ENCODE results near the gene TSEN2.
"Not testable (repeated sequence)": the region's sequence is repeated elsewhere in the genome, so short reads cannot be mapped to it uniquely, and the experiment has no call there.

Gene TSEN2

DNA sequence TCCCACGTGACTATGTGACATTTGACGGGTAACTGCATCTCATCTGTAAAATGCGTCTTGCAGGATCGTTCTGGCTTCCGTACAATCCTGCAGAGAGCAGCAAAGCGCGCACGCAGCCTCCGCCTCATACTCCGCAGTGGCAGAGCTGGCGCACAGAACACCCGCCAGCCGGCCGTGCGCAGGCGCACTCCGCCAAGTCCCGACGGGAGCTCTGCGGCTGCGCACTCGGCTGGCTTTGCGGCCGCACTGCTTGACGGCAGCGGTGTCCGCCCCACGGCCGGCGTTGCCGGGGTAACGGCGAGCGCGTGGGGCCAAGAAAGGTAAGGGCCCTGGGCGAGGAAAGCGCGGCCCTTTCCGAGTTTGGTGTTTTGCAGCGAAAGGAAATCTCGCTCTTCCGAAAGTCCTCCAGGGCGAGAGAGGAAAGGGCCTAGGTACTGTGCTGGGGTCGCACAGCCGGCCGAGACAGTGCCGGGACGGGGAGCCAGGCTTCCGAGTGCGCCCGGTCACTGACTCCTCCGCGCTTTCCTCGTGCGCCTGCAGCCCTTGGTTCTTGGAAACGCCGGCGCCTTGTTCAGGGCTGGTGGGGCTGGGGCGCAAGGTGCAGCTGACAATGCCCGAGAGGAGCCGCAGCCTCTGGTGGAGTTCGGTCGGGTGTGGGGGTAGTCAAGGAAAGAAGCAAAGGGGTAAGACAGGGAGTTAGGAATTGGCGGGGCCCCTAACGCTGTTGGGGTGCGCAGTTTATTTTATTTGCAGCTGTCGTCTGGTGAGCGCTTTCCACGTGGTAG, at the start of gene TSEN2:
TSS of gene TSEN2 (plus strand) at position 283 of the 785 bp plus-strand sequence. CDS start 5,321 bp downstream, outside the sequence.
- DNase-seq, result peak; percentile 94 to 98 (median 96)

- no peak for DNase-seq
Observed at GRCh38 chr3:12436514-12437220, 47.6 kb upstream of the TSEN2 start.

- DNase-seq, result no peak
Observed at GRCh38 chr3:12437221-12437605, 47.1 kb upstream of the TSEN2 start.

DNA sequence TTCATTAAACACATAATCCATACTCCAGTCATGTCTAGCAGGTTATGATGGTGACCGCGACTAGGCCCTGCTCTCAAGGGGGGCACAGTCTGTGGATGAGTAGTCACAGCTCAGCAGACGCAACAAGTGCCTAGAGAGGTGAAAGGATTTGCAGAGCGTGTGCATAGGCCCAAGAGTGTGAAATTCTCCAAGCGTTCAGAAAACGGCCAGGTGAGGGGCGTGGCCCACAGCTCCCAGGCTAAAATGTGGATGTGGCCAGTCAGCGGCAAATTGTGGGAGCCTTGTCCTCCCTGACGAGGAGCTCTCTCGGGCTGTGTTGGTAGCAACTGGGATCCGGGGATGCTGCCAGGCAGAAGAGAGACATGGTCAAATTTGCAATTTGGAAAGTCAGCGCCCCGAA, 46.4 kb upstream of the TSEN2 start:
- DNase-seq, result no peak

DNA sequence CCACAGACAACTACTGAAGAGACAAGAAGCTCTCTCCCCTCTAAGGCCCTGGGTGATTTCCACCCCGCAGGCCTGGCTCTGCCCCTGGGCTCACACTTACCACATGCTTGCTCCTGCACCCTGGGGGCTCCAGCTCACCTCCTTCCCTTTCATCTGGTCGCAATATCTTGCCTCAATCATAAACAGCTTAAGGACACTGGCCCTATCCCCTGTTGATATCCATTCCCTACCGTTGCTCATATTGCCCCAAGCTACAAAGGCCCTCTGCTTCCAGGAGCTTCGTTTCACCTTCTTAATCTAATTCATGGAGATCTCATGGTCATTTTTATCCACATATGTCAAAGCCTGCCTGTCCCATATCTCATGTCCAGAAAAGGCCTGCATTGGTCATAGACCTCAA, 46.0 kb upstream of the TSEN2 start:
- DNase-seq, result no peak

GRCh38 chr3:12439161-12439940, 44.9 kb upstream of the TSEN2 start:
- DNase-seq, result no peak

GRCh38 chr3:12440927-12441714, 43.2 kb upstream of the TSEN2 start:
- DNase-seq, result no peak

DNA sequence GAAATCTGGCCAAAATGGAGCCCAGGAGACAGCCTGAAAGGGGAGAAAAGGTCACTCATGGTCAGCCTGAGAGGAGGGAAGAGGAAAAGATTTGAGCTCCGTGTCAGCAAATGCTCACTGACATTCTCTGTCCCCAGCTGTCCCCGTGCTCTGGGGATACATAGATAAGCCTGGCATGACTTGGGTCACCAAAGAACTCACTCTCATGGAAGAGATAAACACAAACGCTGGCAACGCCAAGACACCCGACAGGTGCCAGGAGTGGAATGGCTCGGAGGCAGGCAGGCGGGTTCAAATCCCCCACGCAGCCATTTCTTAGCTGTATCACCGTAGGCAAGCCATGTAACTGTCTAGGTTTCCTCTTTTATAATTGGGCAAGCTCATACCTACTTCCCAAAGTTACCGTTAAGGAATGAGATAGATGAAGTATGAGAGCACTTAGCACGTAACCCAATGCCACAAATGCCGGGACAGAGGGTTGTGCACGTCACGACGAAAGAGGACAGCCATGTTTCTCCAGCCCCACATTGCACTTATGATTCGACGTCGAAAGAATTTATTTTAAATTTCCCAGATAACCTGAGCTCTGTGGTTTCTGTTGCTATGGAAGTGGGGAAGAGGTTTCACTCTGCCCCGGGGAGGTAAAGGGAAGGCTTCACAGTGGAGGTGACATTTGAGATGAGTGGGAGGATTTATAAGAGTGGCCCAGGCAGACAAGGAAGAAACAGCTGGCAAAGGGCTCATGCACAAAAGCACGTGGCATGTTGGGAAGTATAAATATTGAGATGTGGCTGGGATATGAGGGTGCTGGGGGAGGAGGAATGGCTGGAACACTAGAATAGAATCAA, 41.4 kb upstream of the TSEN2 start:
- no peak for DNase-seq

GRCh38 chr3:12443781-12444522, 40.3 kb upstream of the TSEN2 start:
- no peak for DNase-seq

- no peak for DNase-seq
Observed at GRCh38 chr3:12444582-12445471, 39.5 kb upstream of the TSEN2 start.

- DNase-seq, result no peak
Observed at GRCh38 chr3:12445523-12446240, 38.6 kb upstream of the TSEN2 start.

DNA sequence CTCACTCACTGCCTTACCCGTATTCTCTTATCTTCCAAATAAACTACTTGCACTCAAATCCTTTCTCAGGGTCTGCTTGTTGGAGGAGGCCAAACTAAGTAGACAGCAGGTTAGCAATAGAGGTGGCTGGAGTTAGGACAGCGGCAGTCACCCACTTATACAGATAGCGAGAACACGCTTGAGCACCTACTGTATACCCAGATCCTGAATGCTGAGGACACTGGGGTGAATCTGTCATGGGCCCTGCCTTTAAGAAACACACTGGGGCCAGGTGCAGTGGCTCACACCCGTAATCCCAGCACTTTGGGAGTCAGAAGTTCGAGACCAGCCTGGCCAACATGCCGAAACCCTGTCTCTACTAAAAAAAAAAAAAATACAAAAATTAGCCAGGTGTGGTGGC, 38.0 kb upstream of the TSEN2 start:
- DNase-seq, result no peak

GRCh38 chr3:12447075-12447474, 37.2 kb upstream of the TSEN2 start:
- no peak for DNase-seq

GRCh38 chr3:12448404-12449202, 35.7 kb upstream of the TSEN2 start:
- DNase-seq, result not testable (repeated sequence)

DNA sequence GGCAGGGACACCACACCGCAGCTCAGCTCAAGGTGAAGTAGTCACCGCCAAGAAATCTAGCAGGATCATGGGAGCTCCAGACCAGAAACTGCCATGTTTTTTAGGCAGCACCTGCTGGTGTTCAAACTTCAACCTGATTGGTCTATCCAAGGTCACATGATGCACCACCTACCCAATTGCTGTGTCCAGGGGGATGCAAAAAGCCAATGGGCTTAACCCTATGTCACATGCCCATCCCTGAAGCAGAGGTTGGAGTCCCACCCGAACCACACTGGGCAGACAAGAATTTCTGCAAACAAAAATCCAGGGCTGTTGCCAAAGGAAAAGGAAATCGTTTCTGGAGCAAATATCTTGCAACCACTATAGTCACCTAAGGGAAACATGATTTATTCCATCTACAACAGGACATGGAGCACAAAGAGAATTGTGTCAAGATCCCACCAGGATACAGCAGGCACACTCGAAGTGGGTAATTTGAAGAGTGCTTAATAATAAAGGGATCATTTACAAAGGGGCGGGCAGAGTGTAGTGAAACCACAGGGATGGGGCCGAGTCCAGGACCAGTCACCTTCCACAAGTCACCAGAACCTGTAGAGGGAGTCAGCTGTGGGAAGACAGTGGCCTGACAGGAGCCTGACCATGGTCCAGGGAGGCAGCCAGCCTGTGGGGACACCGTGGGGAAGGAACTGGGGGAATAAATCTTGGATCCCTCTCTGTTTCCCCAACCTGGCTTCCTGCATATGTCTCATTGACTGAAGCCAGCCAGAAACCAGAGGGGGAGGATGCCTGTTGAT, 34.2 kb upstream of the TSEN2 start:
- no peak for DNase-seq

DNA sequence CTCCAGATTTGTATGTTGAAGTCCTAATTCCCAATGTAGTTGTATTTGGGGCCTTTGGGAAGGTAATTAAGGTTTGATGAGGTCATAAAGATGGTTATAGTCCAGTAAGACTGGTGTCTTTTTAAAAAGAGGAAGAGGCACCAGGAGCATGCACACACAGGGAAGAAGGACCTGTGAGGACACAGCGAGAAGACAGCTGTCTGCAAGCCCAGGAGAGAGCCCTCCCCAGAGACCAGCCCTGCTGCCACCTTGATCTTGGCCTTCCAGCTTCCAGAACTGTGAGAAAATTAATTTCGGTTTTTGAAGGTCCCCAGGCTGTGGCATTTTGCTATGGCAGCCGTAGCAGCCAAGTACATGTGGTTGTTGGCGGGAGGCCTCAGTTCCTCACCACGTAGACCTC, 32.8 kb upstream of the TSEN2 start:
- no peak for DNase-seq

GRCh38 chr3:12451960-12452359, 32.3 kb upstream of the TSEN2 start:
- DNase-seq, result no peak
